ENCODE measurements around the gene THAP2. TPM values are rescaled to one million over a fixed set of nuclear protein-coding genes. Genes with fewer than 3 reads are reported as not detected.
A peak's percentile ranks its signal among the peaks of the same experiment; 100 is the strongest.

THAP2 gene
- total RNA-seq, 1 donor from 2014 or later = 7.8 TPM

GRCh38 chr12:71653137-71653536 is 11.0 kb upstream of the THAP2 start:
- Mint-ChIP-seq H3K4me3 (no peak overlapping the region), H3K4me1 (peaks cover 9% of the 10 kb centered on the region), H3K27ac (no peak overlapping the region), H3K27me3 (ENCODE audit: low read depth) (no peaks in the 10 kb centered on the region), H3K36me3 (peaks cover 30% of the 10 kb centered on the region), H3K9me3 (peaks cover 15% of the 10 kb centered on the region)
- no peak for DNase-seq (ENCODE audit: low spot score in 2 of 2, unreplicated experiment in 2 of 2)
- no peak for TF ChIP-seq CTCF (IDR thresholded peaks at IDR 0.05; ENCODE audit: unreplicated experiment)

GRCh38 chr12:71654200-71654599 is 9.9 kb upstream of the THAP2 start:
- TF ChIP-seq CTCF (IDR thresholded peaks at IDR 0.05; ENCODE audit: unreplicated experiment) = no peak
- H3K27ac Mint-ChIP-seq = no peak overlapping the region
- H3K27me3 Mint-ChIP-seq (ENCODE audit: low read depth) = no peaks in the 10 kb centered on the region
- H3K36me3 Mint-ChIP-seq = peaks cover 39% of the 10 kb centered on the region
- H3K4me3 Mint-ChIP-seq = no peak overlapping the region
- no peak for DNase-seq (ENCODE audit: low spot score in 2 of 2, unreplicated experiment in 2 of 2)
- H3K4me1 Mint-ChIP-seq = peaks cover 9% of the 10 kb centered on the region
- H3K9me3 Mint-ChIP-seq = peaks cover 15% of the 10 kb centered on the region

- Mint-ChIP-seq H3K4me1 (peaks cover 13% of the 10 kb centered on the region), H3K9me3 (peaks cover 15% of the 10 kb centered on the region), H3K4me3 (no peak overlapping the region), H3K36me3 (peaks cover 43% of the 10 kb centered on the region), H3K27me3 (ENCODE audit: low read depth) (no peaks in the 10 kb centered on the region), H3K27ac (no peak overlapping the region)
- no peak for DNase-seq (ENCODE audit: low spot score in 2 of 2, unreplicated experiment in 2 of 2)
- TF ChIP-seq CTCF (IDR thresholded peaks at IDR 0.05; ENCODE audit: unreplicated experiment) = no peak
Measured at GRCh38 chr12:71655495-71655894, 8.6 kb upstream of the THAP2 start.

GRCh38 chr12:71655907-71656306 is 8.2 kb upstream of the THAP2 start:
- no peak for DNase-seq (ENCODE audit: low spot score in 2 of 2, unreplicated experiment in 2 of 2)
- Mint-ChIP-seq H3K4me1 (peaks cover 13% of the 10 kb centered on the region), H3K36me3 (peaks cover 41% of the 10 kb centered on the region), H3K27me3 (ENCODE audit: low read depth) (no peaks in the 10 kb centered on the region), H3K4me3 (no peak overlapping the region), H3K9me3 (peaks cover 15% of the 10 kb centered on the region), H3K27ac (no peak overlapping the region)
- no peak for TF ChIP-seq CTCF (IDR thresholded peaks at IDR 0.05; ENCODE audit: unreplicated experiment)

GRCh38 chr12:71656740-71657139 is 7.4 kb upstream of the THAP2 start:
- Mint-ChIP-seq H3K27ac (no peak overlapping the region), H3K4me1 (peaks cover 16% of the 10 kb centered on the region), H3K4me3 (no peak overlapping the region), H3K9me3 (peaks cover 15% of the 10 kb centered on the region), H3K27me3 (ENCODE audit: low read depth) (no peaks in the 10 kb centered on the region), H3K36me3 (peaks cover 41% of the 10 kb centered on the region)
- DNase-seq (ENCODE audit: low spot score in 2 of 2, unreplicated experiment in 2 of 2) = no peak
- TF ChIP-seq CTCF (IDR thresholded peaks at IDR 0.05; ENCODE audit: unreplicated experiment) = no peak

GRCh38 chr12:71661977-71662530 is 2.0 kb upstream of the THAP2 start:
- Mint-ChIP-seq H3K9me3 (no peaks in the 10 kb centered on the region), H3K27ac (peak overlapping the region; percentile 100), H3K36me3 (peaks cover 20% of the 10 kb centered on the region), H3K4me3 (peak overlapping the region; percentile 91), H3K27me3 (ENCODE audit: low read depth) (no peaks in the 10 kb centered on the region), H3K4me1 (peaks cover 23% of the 10 kb centered on the region)
- no peak for DNase-seq (ENCODE audit: low spot score in 2 of 2, unreplicated experiment in 2 of 2)
- TF ChIP-seq CTCF (IDR thresholded peaks at IDR 0.05; ENCODE audit: unreplicated experiment) = no peak
